K562 (cell line): ENCODE data around the gene KCND3. TPM values are rescaled to one million over a fixed set of nuclear protein-coding genes. Genes with fewer than 3 reads are reported as not detected.
A peak's percentile ranks its signal among the peaks of the same experiment; 100 is the strongest.

ENCODE experiments used
- EHMT2 ChIP-seq: fragments of 450-650 bp; IDR thresholded peaks from 2 replicates; pipeline ENCODE4 v1.6.1; 2018; ENCODE audit warnings: antibody characterized with exemption
- NFE2L1 ChIP-seq: fragments of 450-650 bp; IDR thresholded peaks from 2 replicates; pipeline ENCODE4 v1.6.1; 2016; ENCODE audit warnings: missing genetic modification characterization, low read depth, mild to moderate bottlenecking, missing compliant biosample characterization, moderate library complexity, borderline replicate concordance
- REST ChIP-seq, 2 experiments: fragments of 450-650 bp; formaldehyde crosslinking in 1 of 2; IDR thresholded peaks; 2 replicates each; pipeline versions ENCODE4 v1.4.0 to v1.6.1; 2014 to 2020; ENCODE audit warnings: mild to moderate bottlenecking in 2 of 2, borderline replicate concordance in 1 of 2, low read depth in 1 of 2
- polyA plus RNA-seq, 8 experiments: library from polyadenylated mRNA; depleted of rRNA in 4 of 8; stranded (reverse) in 5 of 8; unstranded in 3 of 8; fragments of >200 nt; fragmentation: Nextera tagmentation in 2 of 8; fragmentation: Illumina TruSeq in 1 of 8; extraction: Ambion mirVana in 2 of 8; extraction: Trizol in 1 of 8; gene quantifications; 2 replicates each; pipeline versions ENCODE4 v1.2.1 to v1.2.3, GENCODE V29; 2011 to 2014; ENCODE audit warnings: inconsistent platforms in 1 of 8, missing spikeins in 1 of 8
- total RNA-seq, 7 experiments: library from RNA; depleted of rRNA in 6 of 7; stranded (reverse); fragments of >200 nt in 6 of 7; fragmentation: Illumina TruSeq in 2 of 7; extraction: Trizol in 2 of 7; gene quantifications; 2 replicates each; pipeline versions ENCODE4 v1.2.1 to v1.2.3, GENCODE V29; 2011 to 2021; ENCODE audit warnings: low replicate concordance in 1 of 7

KCND3 gene
- total and polyA plus RNA-seq, 9 of the 15 experiments (the other 6 are each of a cell fraction or from before 2014, with no cell fraction given) = not detected

GRCh38 chr1:111920221-111921024 is 69.0 kb downstream of the KCND3 start (continued):
- TF ChIP-seq REST (IDR thresholded peaks at IDR 0.05; ENCODE audit: borderline replicate concordance) = peak; percentile 64
- peak; percentile 59; the same call in 1 of the 2 replicates for TF ChIP-seq REST (CRISPR knock-in tag; IDR thresholded peaks at IDR 0.05; ENCODE audit: low read depth)
- peak; percentile 30; the same call in 1 of the 2 replicates for TF ChIP-seq NFE2L1 (tag)
- peak; percentile 59; the same call in 1 of the 2 replicates for TF ChIP-seq EHMT2
- TF ChIP-seq, all 486 proteins: peak for 14
